Measurements from ENCODE around the gene THOC5.
"Not testable (repeated sequence)": the region's sequence is repeated elsewhere in the genome, so short reads cannot be mapped to it uniquely, and the experiment has no call there.

Gene THOC5

DNA sequence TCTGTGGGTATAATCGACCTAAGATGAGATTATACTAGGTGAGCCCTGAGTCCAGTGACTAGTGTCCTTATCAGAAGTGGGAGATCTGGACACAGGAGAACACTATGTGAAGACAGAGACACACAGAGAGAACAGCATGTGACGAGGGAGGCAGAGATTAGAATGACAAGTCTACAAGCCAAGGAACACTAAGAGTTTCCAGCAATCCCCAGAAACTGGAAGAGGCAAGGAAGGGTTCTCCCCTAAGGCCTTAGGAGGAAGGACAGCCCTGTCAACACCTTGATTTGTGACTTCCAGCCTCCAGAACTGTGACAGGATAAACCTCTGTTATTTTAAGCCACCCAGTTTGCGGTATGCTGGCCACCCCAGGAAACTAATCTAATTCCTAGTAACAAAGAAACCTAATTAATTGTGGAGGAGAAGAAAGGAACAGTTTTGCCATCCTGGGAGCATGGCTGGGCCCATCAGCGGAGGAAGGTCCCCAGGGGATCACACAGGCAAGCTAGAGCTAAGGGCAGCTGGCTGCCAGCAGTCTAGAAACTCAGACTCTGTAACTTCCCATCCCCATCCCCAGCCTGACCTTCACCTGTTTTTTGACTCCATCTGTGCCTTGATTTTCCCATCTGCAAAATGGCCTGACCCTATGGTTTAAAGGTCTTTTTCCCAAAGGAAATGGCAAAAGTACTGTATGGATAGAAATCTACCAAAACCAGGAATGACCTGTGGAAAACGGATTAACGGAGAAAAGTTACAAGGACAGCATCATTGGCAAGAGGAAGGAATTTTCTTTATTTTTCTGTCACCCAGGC, 10.3 kb upstream of the THOC5 start:
- no peak for DNase-seq (ENCODE audit: low spot score)

DNA sequence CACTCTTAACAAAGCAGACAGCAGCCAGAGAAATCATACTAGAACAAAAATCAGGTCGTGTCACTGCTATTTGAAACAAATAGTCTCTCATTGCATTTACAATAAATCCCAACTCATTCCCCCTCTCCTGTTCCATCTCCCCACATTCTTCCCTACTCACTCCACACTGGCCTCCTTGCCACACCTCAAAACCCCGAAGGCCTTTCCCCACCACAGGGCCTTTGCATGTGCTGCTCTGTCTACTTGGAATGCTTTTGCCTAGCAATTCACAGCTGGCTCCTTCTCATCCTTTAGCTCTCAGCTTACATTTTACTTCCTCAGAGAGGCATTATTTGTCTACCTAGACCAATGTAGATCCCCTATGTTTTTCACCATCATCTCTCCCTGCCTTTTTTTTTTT, 6.3 kb upstream of the THOC5 start:
- no peak for DNase-seq (ENCODE audit: low spot score)

DNA sequence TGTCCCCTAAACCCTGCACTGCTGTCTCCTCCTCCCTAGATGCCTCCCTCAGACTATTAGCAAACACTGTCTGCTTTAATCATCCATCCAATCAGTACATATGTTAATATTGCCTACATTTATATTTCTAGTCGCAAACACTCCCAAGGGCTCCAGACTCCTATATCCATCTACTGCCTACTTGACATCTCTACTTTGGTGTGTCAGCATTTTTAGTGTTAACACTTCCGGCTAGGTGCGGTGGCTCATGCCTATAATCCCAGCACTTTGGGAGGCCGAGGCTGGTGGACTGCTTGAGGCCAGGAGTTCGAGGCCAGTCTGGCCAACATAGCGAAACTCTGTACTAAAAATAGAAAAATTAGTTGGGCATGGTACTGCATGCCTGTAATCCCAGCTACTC, 5.5 kb upstream of the THOC5 start:
- DNase-seq (ENCODE audit: low spot score), result no peak

DNA sequence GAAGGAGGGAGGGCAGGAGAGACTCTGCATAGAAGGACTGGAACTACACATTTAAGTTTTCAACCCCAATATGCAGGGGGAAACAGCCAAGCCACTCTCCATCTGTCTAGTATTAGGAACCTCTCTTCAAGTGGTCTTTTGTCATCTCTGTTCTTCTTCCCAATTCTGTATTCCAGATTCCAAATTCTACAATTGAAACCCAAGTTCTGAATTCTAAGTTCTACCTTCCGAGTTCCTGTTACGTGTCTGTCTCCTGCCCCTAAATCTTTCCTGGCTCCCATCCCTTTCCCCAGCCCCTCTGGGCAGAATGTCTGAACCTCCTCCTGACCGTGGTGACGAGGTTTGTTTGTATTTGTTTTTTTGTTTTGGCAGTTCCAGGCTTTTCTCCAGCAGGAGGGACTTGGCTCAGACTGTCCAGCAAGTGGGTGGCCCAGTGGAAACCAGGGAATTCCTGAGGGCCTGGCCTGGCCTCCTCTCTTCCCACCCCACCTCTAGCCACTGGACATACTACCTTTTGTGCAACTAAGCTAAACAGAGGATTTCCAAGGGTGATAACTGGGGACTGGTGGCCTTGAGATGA, 1.6 kb upstream of the THOC5 start:
- DNase-seq (ENCODE audit: low spot score), result no peak

DNA sequence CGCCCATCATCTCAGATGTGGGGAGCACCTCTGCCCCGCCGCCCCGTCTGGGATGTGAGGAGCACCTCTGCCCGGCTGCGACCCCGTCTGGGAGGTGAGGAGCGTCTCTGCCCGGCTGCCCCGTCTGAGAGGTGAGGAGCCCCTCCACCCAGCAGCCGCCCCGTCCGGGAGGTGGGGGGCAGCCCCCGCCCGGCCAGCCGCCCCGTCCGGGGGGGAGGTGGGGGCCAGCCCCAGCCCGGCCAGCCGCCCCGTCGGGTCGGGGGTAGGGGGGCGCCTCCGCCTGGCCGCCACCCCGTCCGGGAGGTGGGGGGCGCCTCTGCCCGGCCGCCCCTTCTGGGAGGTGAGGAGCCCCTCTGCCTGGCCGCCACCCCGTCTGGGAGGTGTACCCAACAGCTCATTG, 1.2 kb downstream of the THOC5 start:
- DNase-seq (ENCODE audit: low spot score), result not testable (repeated sequence)

DNA sequence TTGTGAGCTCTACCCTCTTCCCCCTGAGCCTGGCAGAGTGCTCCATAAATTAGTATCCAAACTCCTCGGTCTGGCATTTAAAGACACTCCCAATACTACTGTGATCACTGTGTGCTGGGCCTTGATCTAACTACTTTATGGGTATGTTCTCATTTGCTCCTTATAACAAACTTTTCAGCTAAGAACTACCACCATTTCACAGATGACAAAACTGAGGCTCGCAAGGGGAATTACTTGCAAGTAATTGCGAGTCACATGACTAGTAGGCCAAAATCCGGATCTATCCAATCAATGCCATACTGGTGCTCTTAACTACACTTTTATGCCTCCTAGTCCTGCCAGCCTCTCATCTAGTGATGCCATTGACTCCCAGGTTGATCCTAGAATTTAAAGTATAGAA, 3.6 kb downstream of the THOC5 start:
- no peak for DNase-seq (ENCODE audit: low spot score)

DNA sequence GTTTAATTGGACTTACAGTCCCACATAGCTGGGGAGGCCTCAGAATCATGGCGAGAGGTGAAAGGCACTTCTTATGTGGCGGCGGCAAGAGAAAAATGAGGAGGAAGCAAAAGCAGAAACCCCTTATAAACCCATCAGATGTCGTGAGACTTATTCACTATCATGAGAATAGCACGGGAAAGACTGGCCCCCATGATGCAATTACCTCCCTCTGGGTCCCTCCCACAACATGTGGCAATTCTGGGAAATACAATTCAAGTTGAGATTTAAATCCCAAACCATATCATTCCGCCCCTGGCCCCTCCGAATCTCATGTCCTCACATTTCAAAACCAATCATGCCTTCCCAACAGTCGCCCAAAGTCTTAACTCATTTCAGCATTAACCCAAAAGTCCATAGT, 8.5 kb downstream of the THOC5 start:
- not testable (repeated sequence) for DNase-seq (ENCODE audit: low spot score)

DNA sequence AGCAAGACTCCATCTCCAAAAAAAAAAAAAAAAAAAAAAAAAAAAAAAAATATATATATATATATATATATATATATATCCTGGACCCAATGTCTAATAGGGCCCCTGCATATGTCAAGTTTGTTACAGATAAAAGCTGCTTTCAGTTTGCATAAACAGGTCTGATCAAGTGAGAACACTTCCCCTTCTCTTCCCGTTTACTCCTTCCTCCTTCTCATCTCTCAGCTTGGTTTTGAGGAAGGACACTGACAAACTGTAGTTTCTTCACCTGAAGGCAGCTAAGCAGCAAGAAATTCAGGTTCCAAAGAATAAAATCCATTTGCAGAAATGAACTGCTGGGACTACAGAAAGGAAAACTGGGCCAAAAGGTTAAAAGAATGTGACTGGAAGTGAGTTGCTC, 11.7 kb downstream of the THOC5 start:
- DNase-seq (ENCODE audit: low spot score), result no peak

DNA sequence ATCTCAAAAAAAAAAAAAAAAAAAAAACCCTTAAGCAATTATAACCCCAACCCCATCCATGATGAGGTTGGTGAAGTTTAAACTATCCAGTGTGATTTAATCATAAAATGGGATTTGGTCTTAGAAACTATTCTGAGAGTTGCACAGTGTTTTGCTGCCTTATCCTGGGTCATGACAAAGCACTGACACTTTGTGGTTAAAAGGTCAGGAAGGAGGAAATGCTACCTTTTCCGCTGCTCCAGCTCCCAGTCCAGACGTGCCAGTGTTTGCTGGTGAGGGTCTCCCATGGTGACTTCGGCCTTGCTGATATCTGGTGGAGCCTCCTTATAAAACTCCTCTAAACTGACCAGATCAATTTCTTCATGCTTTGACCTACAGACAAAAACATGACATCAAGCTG, 14.5 kb downstream of the THOC5 start:
- DNase-seq (ENCODE audit: low spot score), result no peak

DNA sequence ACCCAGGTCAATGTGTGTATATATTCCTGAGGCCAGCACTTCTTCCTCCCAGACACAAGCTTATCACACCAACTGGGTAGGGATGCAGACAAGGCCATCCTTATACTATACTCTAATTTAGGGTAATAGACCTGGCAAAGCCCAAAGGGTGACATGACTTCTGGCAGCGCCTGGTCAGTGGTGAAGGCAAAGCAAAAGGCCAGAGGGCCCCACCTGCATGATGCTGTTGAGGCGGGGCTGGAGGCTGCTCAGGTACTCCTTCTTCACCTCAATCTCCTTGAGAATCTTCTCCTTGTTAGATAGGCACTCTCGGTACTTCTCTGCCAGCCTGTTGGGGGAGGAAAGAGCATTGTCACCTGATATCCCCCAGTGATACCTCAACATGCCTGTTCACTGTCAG, 17.1 kb downstream of the THOC5 start:
- DNase-seq (ENCODE audit: low spot score), result no peak

DNA sequence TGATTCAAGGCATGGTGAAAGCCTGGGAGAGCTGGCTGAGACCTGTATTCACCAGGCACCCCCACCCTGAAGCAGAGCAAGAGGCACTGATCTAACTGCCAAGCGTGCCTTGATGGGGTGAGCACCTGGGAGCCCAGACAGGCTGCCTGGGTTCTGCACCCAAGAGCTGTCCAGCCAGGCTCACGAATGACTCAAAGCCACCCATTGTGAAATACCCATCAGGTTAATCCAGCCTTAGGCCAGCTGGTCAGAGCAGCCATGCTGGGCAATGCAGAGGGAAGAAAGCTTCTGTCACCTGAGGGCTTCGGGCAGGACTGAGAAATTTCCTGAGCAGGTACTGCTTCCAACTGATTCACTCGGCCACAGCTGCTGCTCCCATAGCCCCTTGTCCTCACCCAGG, 22.1 kb downstream of the THOC5 start:
- no peak for DNase-seq (ENCODE audit: low spot score)

DNA sequence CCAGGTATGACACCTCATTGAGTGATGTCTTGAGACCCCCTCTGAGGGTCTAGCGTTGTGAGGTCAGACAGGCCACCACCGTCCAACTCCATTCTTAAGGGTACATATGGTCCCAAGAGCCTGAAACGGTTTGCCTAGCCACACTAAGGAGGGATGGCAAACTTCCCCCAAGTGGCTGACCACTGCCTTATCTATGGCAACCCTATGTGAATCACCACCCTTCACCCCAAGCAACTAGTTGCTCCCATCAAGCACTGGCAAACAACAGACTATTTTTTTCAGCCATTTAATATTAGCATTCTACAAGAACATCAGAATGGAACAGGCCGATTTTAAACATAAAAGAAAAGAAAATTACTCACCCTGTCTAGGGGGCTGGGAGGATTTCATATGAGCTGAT, 22.8 kb downstream of the THOC5 start:
- no peak for DNase-seq (ENCODE audit: low spot score)

DNA sequence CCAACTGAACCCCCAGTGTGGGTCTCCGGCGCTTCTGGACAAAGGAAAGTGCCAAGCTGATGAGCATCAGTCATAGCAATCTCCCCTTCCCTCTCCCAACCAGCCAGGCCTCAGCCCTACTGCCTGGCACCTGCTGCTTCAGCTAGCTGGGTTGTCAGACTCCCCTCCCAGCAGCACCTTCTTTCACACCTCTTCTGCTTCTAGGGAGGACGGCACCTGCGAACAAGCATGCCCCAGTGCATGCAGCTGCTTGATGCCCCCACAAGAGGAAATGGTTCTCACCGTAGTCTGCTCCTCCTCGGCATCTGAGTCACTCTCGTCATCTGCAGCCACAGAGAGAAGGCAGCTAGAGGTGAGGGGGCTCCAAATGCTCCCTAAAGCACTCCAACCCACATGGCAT, 25.4 kb downstream of the THOC5 start:
- DNase-seq (ENCODE audit: low spot score), result no peak

DNA sequence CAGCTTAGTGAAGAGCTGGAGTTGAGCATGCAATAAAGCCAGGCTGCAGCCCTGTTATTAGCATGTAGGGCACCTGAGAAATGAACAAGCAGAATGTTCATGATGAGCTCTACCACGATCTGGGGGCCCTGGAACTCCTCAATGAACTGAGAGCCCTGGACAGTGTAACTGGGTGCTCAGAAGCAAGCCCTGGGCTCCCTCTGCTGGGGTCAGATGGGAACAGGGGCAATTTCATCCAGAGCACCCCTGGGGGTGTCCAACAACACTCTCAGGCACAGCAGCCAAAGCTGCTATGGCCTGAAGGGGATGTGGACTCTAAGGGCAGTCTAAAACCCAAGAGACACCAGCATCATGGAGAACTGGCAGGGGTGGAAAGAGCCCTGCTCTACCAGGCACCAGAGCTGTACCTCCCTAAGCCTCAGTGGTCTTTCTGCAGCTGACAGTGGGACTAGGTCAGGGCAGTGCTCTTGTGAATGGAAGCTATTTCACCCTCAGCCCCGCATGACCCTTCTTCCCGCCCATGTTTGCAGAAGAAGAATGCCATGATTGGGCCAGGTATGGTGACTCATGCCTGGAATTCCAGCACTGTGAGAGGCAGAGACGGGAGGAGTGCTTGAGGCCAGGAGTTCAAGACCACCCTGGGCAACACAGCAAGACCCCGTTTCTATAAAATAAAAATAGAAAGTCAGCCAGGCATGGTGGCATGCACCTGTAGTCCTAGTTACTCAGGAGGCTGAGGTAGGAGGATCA, 28.9 kb downstream of the THOC5 start:
- peak; percentile 18 for DNase-seq (ENCODE audit: low spot score)

DNA sequence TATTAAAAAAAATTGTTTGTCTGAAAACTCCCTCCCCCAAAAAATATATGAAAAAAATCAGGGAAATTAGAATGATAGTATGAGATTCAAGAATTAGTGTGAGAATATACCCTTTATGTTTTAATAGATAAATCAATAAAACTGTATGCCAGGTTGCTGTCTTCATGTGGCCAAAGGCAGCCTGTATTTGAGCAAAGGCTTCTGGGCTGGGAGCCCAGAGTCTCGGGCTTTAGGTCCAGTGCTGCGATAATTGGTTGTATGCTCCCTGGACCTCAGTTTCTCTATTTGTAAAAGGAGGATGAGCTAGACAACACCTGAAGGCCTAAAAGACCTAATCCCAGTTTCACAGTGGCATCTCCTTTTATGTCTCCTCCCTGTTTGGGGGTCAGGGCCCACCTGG, 29.8 kb downstream of the THOC5 start:
- DNase-seq (ENCODE audit: low spot score), result no peak

DNA sequence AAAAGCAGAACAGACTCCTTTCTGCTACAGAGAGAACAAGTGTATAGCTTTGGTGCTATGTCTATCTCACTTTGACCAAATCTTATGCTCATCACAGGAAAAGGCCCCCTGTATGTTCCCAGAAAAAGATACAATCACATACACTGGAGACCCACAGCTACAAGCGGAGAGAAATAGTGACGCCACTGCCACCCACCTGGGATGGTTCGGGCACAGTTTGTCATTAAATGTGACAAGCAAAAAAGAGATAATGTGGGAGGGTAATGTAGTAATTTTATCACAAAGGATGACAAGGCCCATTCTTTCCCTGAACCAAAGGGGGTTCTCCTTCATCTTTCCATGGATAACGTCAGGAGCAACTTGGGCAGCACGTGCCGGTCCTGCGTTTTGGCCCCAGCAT, 32.0 kb downstream of the THOC5 start:
- no peak for DNase-seq (ENCODE audit: low spot score)

DNA sequence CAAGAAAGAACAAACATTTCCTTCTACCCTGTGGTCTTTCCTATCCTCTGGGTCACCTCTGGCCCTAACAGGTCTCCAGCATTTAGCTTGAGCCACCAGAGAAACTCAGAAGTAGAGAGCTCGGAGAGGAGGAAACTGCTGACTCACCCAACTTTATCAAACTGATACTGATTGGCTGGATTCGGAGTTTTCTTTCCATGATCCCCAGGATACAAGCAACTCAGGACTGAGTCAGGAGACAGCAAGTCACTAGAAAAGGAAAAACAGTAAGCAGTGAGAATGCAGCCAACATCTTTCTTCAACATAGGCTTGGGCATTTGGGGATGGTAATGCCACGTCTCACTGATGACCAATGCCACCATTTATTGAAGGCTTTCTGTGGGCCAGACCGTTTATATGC, 32.7 kb downstream of the THOC5 start:
- no peak for DNase-seq (ENCODE audit: low spot score)

DNA sequence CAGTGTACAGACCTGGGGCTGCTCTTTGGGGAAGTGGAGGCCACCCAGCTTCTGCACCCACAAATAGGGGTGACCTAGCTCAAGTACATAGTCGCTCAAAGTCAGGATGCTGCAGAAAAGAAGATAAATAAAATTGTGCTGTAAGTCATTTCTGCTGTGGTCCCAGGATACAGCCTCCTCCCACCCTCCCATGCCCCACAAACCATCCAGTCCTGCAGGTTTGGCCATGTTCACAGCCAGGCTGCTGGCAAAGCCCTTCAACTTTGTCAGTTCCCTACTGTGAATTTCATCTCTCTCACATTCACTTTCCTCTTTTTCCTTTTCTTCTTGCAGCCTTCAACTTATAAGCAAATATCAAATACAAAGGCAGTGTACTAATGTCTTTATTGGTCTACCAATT, 33.6 kb downstream of the THOC5 start:
- no peak for DNase-seq (ENCODE audit: low spot score)

DNA sequence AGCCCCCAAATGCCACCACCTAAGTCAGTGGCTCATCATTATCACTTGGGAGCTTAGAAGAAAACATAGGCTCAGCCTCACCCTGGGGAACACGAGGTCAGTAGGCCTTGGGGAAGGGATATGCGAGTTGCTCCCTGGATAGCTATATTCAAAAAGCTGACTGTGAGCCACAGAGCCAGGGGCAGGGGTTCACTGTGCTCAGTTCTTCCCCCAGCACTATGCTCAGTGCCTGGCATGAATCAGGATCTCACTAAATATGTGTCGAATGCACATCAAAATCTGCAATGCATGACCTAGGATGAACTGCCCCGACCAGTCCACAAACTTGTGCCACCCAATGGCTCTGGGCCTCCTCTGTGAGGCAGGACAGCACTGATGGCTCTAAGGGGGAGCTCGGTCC, 35.1 kb downstream of the THOC5 start:
- no peak for DNase-seq (ENCODE audit: low spot score)

DNA sequence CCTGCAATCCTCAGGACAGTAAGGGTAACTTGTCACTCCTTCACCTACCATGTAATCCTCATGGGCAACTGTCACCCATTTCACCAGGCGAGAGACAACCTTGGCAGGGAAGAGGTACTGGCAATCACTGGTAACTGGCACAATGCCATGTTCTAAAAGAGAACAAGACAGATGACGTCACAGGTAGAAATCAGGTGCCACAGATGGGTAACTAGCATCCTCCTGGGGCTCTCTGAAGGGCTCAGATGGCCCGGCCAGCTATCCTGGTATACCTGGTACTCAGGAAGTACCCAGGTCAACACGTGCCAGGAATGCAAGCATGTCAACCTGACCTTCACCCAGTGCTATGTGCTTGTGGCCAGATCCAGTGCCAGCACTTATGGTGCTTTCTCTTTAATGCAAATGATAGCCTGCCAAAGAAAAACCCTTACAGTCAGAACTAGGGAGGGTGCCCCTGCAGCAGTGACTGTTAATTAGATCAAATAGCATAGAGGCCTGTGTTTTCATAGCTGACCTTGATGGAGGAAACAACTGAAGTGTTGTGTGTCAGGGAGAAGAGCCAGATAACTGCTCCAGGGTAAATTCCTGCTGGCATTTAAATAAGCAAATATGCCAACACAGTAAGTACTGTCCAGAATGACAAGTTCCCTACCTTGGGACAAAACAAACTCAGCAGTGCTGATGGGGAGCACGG, 36.2 kb downstream of the THOC5 start:
- no peak for DNase-seq (ENCODE audit: low spot score)

DNA sequence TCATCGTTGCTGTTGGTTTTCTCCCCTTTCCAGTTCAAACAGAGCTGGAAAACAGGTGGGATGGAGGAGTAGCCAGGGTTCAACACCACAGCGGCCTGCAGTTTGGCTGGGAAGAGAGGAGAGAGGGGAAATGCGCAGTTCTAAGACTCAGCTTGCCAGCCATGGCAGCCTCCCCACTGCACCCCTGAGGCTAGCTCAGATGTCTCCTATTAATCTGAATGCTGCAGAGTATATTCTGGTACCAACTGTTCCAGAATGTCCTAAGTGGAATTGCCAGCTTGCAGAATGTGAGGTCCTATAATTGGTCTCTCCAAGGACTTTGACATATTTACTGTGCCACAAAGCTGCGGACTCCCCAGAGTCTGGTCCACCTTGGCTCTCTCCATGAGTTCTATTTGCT, 41.5 kb downstream of the THOC5 start:
- no peak for DNase-seq (ENCODE audit: low spot score)

DNA sequence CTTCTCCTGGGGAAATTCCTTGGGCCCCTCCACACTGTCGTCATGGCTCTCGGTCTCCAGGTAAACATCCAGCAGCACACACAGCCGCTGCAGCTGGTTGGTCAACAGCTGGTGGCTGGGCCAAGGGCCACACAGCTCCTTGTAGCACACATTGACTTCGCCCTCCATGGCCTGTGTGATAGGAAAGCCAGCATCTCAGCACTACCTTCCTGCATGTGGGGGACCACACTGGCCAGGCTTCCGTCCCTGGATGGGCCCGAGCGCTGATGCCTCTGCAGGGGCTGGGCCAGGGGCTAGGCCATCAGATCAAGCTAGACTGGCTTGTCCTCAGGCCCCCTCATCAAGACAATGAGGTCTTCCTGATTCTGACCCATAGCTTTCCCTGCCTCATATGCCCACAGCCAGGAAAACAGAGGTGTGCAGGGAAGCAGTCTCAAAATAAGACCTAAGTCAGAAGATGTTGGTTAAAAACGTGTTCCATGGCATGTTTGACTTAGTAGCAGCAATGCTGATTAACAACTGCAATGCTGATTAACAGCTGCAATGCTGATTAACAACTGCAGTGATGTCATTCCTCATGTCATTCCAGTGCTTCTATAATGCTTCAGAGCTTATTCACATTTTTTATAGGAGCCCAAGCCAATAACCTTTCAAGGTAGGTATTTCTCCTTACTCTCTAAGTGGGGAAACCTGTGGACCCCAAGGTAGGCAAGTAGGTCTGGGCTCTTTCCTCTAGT, 42.3 kb downstream of the THOC5 start:
- DNase-seq (ENCODE audit: low spot score), result no peak

Measured in SK-N-DZ (cell line).